ENCODE results near the gene ALX3.

The ALX3 gene

DNA sequence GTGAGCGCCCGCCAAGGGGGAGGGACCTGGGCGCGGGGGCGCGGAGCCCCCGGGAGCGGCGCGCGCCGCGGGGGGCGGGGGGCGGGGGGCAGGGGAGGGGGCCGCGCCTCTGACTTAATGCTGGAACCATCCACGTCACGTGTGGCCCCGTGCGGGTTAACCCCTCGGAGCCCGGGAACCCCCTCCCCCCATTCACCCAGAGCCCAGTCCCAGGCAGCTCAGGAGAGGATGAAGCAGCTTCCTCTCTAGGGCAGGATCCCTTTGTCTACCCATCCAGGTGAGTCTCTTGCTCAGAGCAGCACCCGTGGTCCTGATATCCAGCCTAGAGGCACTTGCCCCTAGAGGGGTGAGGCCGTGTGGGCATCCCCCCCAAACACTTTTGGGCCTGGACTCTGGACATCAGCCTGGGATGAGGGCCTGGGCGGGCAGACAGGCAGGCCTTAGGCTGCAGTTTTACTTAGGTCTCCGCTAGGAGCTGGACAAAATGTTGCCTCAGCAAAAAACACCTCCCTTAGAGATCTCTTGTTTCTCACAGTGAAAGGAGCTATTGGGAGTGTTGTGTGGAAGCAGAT is at the start of gene ALX3:
ALX3 (minus strand) TSS at position 2 of the 572 bp plus-strand sequence. CDS start 60 bp downstream, outside the sequence.
- DNase-seq: no peak

DNA sequence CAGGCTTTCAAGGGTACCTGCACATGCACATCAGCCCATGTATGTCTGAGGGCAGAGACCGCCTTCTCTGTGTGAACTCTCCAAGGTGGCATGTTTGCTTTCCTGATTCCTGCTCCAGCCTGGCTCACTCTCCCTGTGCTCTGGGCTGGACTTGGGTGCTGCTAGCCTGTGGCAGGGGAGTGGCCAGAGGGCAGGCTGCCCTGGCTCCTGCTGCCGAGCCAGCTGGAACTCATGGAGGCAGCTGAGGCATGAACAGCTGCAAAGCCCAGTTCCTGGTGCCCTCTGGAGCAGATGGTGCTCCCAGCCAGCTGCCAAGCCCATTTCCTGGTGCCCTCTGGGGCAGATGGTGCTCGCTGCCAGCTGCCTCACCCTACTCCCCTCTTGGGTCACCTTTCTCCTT is 49.4 kb upstream of the ALX3 start:
- no peak for DNase-seq

DNA sequence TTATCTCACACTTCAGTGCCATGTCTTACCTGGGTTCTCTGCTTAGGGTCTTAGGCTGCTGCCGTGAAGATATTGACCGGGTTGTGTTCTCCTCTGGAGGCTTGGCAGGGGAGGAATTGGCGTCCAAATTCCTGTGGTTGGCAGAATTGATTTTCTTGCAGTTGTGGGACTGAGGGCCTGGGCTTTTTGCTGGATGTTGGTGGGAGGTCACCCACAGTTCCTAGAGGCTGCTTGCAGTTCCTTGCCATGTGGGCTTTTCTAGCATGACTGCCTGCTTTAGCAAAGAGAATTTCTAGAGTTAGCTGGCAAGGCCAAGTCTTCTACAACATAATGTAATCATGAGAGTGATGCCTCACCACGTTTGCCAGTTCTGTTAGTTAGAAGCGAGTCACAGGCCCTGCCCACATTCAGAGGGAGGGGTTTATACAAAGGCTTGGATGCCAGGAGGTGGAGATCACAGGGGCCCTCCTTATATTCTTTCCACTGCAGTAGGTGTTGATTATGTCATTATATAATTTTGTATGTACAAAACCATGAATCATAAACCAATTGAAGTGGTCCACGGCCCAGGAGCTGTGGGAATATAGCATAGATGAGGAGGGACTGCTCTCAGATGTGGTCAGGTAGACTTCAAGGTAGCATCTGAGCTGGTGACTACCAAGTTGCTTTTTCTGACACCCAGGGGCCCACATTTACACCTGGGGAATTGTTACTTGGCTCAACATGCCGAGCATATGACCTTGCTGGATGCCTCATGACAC is 48.3 kb upstream of the ALX3 start:
- no peak for DNase-seq

DNA sequence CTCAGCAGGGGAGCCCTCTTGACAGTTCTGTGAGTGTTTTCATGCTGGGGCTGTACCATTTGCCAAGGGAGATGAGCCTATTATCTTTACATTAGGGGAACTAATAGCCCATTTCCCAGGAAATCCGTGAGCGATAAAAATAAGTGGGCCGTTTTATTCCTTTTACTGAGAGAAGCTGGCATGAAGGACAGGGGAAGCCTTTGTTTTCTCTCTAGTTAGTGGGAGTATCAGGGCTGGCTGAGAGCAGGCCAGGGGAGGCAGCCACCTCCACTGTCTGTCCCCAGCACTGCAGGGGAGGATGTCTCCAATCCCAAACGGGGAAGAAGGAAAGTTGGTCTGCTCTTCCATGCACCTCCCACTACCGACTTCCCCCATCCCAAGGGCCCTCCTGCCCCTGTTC is 44.3 kb upstream of the ALX3 start:
- DNase-seq: no peak

DNA sequence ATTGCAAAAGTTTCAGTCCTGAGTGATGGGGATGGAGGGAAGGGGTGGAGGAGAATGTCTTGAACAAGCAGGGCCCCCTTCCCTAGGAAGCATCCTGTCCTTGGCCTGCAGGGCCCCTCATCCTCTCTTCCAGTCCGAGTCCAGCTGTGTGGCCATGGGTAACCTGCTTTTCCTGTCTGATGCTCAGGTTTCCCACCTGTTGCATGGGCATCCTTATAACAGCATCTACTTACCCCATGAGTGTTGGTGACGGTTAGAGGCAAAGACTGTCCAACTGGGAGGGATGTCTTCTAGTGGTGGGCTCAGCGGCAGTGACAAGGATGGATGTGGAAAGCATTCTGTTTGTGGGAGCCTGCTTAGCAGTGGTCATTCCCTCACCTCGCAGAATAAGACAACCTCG is 43.7 kb upstream of the ALX3 start:
- no peak for DNase-seq

DNA sequence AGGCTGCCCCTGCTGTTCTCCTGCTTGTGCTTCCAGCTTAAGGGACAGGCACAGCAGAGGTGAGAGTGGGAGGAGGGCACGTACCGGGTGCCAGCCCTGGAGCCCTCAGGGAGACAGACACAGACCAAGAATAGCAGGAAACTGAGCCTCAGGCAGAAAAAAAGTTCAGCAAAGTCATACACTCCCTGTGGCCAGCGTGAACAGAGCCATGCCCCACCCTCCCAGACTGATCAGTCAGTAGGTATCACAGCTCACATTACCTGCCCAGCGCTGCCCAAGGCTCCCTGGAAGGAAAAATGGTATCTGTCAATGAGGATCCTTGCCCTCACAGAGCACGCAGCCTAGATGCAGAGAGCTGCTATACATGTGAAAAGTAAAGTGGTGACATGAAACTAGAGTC is 43.1 kb upstream of the ALX3 start:
- DNase-seq: no peak

DNA sequence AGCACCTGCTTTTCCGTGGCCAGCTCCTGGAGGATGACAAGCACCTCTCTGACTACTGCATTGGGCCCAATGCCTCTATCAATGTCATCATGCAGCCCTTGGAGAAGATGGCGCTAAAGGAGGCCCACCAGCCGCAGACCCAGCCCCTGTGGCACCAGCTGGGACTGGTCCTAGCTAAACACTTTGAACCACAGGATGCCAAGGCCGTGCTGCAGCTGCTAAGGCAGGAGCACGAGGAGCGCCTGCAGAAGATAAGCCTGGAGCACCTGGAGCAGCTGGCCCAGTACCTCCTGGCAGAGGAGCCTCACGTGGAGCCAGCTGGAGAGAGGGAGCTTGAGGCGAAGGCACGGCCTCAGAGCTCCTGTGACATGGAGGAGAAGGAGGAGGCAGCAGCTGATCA is 42.2 kb upstream of the ALX3 start:
- no peak for DNase-seq

DNA sequence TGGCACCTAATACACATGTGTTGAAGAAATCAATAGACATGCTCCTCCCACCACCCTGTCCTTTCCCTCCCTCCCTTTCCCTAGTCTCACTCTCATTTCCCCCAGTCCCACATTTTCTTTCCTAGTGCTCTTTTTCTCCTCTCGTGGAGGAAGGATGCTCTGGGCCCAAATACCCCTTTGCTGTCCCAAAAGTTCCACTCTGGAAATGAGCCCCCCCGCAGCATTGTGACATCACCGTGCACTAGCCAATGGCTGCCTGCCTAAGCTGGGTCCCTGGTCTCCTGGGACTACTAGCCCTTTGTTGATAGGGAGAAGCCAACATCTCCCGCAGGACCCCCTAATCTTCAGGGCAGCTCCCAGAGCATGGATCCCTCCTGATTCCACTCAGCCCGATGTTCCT is 41.7 kb upstream of the ALX3 start, which contains the start of gene UBL4B:
UBL4B (plus strand) TSS at position 301 of the 400 bp plus-strand sequence; CDS start at position 393, 92 bp downstream.
- no peak for DNase-seq

DNA sequence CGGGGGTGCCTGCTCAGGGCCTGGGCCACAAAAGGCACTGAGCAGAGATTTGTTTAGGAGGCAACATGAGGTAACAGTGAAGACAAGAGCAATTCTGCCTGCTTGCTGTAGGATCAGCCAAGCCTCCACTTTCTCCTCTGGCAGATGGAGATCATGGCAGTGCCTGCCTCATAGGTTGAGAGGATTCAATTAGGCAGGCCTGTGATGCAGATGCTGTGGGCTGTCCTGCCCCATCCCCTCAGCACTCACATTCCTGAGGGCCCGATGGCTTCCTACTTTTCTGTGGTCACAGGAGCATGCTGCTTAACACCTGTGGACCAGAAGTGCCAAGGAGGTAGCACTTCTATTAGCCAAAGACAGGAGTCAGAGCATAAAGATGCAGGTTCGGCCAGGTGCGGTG is 40.6 kb upstream of the ALX3 start:
- no peak for DNase-seq

DNA sequence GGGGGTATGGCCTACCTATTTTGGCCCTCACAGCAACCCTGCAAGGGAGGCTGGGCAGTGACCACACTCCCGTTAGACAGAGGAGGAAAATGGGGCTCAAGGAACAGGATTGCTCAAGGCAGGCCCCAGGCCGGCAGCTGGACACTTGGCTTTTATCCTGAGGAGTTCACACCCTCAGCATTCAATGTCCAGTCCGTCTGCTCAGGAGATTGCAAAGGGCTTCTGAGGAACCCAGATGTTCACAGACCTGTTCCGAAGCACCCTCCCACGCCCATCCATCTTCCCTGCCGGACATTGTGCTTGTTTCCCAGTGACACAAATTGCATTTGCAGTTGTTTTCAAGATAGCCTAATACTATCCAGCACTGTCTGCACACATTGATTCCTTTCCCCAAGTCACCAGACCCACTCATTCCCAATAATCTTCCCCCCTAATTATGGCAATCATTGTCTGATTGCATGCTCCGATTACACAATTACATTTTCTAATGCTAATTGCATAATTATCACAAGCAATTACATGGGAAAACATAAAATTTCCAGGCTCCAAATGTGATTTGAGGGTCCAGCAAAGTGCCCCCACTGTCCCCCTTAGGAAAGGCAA is 37.5 kb upstream of the ALX3 start:
- no peak for DNase-seq

DNA sequence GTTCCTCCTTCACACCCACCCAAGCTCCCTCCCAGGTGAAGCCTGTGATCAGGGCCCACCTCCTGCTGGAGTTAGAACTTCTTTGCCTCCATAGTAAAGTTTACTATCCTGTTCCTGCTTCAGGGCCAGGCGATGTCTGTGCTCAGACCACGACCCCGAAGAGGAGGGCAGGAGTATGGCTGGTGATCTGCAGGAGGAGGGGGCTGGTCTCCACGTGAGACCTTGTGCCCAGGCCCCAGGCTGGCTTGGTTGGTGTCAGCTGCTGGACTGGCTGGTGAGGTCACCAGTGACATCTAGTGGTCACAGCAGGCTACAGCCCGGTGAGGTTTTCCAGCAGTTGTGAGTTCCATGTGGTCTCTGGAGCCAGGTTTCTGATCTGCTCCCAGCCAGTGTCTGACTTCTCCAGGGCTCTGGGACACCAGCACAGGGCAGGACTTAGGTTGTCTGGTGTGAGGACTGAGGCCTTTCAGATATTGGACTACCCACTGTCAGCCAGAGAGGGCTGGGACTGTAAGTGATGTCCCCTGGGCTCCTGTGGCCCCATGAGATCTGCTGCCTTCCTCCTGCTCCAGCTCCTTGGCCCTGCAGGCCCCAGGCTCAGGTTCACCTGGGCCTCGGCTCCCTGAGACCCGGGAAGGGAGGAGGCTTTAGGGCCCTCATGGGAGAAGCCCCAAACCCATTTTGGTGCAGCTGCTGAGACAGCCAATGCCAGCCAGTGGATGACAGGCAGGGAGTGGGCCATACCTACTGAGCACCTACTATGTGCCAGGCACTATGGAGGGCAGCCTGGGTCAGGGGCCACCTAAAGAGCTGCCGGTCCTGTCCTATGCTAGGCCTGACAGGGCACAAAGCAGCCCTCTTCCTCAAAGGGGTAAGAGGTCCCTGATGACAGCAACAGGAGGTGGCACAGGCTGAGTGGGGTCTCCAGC is 35.8 kb upstream of the ALX3 start:
- peak in 1 of 2 experiments; percentile 62 for DNase-seq

DNA sequence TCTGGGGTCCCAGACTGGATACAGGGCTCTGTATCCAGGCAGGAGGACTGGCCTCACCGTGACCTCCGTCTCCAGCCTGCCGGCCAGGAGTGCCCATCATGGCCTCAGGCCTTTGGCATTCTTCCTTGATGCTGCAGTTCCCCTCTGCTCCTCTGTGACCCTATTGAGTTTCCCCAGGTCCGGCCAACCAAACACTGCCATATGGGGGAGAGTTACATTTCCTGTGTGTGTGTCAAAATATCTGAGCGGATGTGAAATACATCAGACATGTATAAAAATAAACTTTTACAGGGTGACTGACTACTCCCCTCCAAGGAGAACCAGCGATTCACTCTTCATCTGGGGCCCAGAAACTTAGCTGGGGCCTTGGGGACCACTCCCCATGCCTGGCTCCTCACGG is 31.6 kb upstream of the ALX3 start:
- DNase-seq: no peak

DNA sequence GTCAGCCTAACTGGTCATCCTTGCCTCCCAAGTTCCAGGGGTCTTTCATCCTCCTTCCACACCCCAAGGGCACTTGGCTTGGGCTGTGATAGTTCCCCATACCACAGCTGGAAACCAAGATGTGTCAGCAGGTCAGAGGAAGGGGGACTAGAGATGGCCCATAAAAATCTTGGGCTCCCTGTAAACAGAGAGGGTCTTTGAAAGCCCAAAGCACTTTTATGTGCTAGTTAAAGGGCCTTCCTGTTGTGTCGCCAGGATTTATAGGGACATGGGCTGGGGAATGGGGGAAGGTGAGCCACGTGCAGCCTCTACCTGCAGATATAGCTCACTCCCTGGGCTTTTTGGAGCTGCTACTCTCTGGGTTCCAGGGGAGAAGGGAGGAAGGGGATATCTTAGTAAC is 29.9 kb upstream of the ALX3 start:
- no peak for DNase-seq

DNA sequence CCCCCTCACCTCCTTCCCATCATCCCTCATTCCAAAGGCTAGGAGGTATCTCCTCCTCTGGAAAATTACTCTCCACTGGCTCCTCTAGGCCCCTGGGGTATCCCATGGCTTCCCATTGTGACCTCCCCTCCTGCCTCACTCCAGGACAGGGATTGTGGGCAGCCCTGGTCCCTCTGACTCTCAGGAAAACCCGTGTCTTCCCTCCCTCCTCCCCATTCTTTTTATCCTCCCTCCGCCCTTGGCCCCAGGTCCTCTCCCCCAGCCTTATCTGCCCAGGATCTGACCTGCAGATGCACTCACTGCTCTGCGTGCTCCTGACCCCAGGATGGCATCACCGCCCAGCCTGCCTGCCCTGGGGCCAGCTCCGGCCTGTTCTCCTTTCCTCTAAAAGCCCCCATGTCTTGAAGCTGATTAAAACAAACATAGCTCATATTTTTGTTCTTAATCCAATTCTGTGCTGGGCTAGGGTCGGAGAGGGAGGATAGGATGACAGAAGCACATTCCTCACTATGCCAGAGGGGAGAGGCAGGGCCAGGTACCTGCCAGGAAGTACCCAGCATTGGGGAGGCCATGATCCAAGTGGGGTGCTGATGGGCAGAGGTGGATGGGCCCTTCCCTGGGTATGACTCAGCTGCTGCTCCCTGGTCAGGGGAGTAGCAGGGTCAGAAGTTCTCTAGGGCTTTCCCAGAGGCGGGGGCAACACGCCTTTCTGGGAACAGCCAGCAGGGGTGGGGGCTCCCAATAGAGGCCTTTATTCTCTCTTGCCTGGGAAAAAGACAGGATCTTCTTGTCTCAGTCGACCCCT is 28.0 kb upstream of the ALX3 start:
- no peak for DNase-seq

DNA sequence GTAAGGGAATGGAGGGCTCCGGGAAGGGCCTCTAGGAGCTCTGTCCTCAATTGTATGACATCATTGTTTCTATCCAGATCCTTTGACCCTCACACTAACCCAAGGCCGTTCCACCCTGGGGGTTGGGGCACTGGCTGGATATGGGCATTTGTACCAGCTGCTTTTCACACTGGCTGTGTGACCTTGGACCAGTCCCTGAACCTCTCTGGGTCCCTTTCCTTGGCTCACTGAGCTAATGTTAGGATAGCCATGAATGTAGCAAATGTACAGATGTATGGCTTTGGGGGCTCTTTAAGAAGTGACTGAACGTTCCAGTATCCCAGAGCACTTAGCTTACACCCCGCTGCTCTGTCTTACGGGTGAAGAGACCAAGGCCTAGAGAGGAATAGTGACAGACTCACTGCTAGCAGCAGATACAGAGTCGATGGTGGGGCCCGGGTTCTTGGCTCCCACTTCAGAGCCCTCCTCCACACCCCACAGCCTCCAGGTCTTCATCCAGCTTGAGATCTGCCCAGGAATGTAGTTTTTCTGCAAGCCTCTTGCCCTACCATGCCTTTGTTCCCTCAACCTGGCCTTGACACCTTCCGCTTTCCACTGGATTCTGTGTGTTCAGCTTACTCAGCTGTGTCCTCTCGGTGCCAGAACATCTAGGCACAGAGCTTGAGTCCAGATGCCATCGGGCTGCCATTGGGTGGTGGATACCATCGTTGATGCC is 27.2 kb upstream of the ALX3 start:
- no peak for DNase-seq

DNA sequence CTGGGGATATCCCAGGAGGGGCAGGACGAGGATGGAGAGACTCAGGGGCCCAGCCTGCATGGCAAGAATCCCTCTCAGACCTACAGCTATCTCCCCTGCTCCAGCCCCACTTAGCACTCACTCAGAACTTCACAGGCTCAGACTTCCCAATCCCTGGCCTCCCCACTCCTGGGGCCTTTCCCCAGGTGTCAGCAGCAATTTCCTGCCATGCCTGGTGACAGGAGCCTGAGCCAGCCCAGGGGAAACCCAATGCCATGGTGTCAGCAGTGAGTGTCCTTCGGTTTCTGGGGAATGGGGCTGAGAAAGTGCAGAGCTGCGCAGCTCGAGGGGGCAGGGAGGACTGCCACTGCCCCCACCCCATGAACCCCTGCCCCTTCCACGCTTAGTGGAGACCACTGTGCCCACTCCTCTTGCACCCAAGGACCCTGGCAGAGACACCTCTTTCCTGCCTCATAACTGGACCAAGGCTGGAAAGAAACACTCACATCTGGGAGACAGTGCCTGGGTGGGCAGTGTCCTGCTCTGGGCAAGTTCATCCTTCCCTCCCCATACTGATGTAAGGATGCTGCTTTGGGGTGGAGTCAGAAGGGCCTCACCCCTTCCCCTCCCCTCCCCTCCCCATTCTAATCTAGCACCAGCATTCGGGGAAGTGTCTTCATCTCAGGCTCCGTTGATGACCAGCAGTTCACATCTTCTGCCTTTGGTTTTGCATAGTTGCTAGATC is 24.6 kb upstream of the ALX3 start:
- DNase-seq: no peak

DNA sequence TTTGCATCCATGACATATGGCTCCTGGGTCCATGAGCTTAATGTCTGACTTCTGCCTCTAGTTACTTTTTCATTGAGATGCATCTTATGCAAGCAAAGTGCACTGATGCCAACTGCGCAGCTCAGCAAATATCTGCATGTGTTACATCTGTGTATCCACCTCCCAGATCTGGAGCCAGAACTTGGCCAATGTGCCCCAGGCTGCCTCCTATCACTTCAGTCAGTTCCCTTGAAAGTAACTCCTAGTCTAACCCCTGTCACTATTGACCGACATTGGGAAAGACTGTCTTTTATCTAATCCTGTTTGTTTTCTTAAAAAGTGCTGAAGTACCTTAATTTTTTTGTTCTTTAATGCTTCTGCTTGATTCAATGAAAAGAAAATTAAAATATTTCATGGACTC is 22.5 kb upstream of the ALX3 start:
- DNase-seq: no peak

DNA sequence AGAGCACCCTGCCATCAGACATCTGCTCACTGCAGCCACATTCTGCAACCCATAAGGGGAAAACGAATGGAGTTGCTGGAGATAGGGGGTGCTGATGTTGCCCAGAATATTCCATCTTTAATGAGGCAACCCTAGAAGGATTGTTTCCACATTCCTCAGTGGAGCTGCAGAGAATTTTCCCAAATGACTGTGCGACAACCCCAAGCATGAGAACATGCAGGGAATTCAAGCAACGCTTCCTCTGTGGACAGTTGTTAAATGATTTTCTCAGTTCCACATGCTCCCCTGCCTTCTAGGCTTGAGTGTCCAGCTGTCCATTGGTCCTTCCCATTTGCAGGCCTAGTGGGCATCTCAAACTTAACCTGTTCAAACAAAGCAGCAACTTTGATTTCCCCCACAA is 21.3 kb upstream of the ALX3 start:
- DNase-seq: no peak

DNA sequence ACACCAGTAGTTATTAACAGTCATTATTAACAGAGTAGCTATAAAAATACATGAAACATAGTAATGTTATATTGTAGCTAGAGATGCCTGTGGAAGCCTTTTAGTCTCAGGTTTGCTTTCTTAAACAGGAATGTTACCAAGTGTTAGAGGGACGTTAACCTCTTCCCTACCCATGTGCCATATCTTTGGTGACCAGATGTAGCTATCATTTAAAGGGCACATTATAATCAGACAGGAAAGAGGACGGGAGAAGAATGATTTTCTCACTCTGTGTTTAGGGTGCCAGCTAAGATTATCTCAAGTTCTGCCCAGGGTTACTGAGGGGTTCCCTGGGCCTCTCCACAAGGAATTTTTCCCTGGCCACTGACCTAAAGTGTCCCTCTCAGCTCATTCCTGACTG is 20.9 kb upstream of the ALX3 start:
- DNase-seq: no peak

DNA sequence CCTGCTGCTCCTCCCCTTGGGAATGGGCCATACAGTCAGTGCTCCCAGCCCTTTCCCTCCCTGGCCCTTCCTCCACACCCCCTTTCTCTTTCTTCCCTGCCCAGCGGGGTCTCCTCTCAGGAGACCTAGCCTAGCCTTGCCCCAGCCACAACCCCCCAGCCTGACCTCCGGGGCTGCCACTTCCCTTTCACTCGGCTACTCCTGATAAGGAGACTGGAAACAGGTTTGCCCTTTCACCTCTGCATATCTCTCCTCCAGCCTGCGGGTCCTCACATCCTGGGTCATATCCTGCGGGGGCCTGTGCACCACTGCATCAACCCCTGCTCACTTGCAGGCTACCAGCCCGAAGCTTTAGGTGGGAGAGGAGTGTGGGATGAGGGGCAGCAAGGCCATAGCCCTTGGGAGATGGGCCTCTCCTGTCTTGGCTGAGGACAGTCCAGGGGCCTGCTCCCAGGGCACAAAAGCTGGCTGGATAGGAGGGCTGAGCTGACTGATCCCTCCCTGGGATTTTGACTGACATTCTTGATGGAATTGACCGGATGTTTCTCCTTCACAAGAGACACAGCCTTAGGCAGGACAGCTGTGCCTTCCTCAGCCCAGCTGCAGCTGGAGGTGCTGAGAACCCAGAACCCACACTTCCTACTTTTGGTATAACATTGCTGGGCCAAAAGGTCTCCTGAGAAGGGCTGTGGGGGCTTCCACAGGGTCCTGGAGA is 19.2 kb upstream of the ALX3 start:
- DNase-seq: no peak
